ENCODE results near the gene TMEM182. TPM values are rescaled to one million over a fixed set of nuclear protein-coding genes. Genes with fewer than 3 reads are reported as not detected.

The TMEM182 gene
- total RNA-seq, 2 experiments from 2014 or later: 2.0 to 2.7 TPM

DNA sequence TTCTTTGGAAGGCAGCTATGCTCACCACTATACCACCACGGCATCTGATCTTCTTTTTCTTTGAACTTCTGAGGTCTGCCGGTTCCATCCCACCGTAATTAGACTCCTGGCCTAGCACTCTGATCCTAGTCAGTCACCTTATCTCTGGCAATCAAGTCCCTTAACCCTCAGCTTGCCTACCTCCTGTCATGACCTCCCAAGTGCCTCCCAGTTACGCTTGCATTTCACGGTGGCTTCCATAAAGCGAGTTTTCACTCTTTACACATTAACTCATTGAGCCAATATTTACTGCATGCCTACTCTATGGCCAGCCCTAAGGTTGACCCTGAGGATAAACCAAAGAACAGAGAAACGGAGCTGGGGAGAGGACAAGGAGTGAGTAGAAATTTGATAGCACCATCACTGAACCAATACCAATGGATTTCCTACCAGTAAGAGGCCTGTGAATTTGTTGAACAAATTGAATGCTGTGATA, 37.8 kb upstream of the TMEM182 start:
- Mint-ChIP-seq H3K36me3 (ENCODE audit: low read depth) (peaks cover 97% of the 10 kb centered on the region), H3K27me3 (no peaks in the 10 kb centered on the region), H3K4me3 (no peak overlapping the region), H3K27ac (no peak overlapping the region), H3K9me3 (no peaks in the 10 kb centered on the region), H3K4me1 (ENCODE audit: low read depth) (no peaks in the 10 kb centered on the region)
- Histone ChIP-seq H3K4me3 (ENCODE audit: low read length) (no peak overlapping the region), H3K4me1 (ENCODE audit: insufficient read depth, low read length) (no peaks in the 10 kb centered on the region), H3K9me3 (ENCODE audit: control insufficient read depth in 1 of 2, insufficient read depth in 1 of 2, low read length in 2 of 2) (no peaks in the 10 kb centered on the region), H3K27me3 (ENCODE audit: control insufficient read depth in 1 of 2, insufficient read depth in 2 of 2, low read length in 2 of 2) (no peaks in the 10 kb centered on the region), H3K36me3 (ENCODE audit: insufficient read depth, low read length) (peaks cover 73% of the 10 kb centered on the region), H3K27ac (ENCODE audit: low read depth in 1 of 2, low read length in 2 of 2) (no peak overlapping the region)
- DNase-seq (no peak), ATAC-seq (ENCODE audit: poor library complexity) (no peak)
- intact Hi-C loops (cut with DNase I, micrococcal nuclease): no loop called here
- TF ChIP-seq, protein P1, sequence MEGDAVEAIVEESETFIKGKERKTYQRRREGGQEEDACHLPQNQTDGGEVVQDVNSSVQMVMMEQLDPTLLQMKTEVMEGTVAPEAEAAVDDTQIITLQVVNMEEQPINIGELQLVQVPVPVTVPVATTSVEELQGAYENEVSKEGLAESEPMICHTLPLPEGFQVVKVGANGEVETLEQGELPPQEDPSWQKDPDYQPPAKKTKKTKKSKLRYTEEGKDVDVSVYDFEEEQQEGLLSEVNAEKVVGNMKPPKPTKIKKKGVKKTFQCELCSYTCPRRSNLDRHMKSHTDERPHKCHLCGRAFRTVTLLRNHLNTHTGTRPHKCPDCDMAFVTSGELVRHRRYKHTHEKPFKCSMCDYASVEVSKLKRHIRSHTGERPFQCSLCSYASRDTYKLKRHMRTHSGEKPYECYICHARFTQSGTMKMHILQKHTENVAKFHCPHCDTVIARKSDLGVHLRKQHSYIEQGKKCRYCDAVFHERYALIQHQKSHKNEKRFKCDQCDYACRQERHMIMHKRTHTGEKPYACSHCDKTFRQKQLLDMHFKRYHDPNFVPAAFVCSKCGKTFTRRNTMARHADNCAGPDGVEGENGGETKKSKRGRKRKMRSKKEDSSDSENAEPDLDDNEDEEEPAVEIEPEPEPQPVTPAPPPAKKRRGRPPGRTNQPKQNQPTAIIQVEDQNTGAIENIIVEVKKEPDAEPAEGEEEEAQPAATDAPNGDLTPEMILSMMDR (IDR thresholded peaks at IDR 0.05): no peak
- CTCF ChIA-PET: interaction anchor here (0.8 kb wide), 1 partner anchor 30 kb away, joined by 3 read pairs; no protein-coding TSS in a partner anchor
- POLR2A ChIA-PET: interaction anchor here (1.3 kb wide), 1 partner anchor 13 kb away, joined by 3 read pairs; a partner anchor contains a TSS

DNA sequence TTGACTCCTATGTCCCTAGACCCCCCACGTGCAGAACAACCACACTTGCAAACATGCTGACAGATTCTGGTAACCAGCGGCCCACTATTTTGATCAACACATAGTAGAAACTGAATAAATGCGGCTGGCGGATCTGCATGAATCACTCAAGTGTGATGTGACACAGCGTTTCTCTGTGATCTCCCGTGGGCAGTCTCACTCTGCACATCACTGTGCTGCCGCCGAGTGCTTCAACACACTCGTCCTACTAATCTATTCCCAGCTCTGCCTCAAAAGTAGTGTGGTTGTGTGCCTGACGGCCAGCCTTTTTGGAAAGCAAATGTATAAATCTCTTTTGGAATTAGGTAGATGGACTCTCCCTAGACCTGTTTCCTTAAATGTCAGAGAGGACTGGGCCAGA, 37.3 kb upstream of the TMEM182 start:
- H3K27ac ChIP-seq (ENCODE audit: low read depth in 1 of 2, low read length in 2 of 2): no peak overlapping the region
- no peaks in the 10 kb centered on the region for H3K9me3 Mint-ChIP-seq
- H3K27ac Mint-ChIP-seq: no peak overlapping the region
- no peaks in the 10 kb centered on the region for H3K4me1 ChIP-seq (ENCODE audit: insufficient read depth, low read length)
- no peaks in the 10 kb centered on the region for H3K27me3 ChIP-seq (ENCODE audit: control insufficient read depth in 1 of 2, insufficient read depth in 2 of 2, low read length in 2 of 2)
- intact Hi-C loops (cut with DNase I, micrococcal nuclease): no loop called here
- H3K36me3 Mint-ChIP-seq (ENCODE audit: low read depth): peaks cover 92% of the 10 kb centered on the region
- H3K4me3 Mint-ChIP-seq: no peak overlapping the region
- no peaks in the 10 kb centered on the region for H3K9me3 ChIP-seq (ENCODE audit: control insufficient read depth in 1 of 2, insufficient read depth in 1 of 2, low read length in 2 of 2)
- H3K4me1 Mint-ChIP-seq (ENCODE audit: low read depth): no peaks in the 10 kb centered on the region
- no peak overlapping the region for H3K4me3 ChIP-seq (ENCODE audit: low read length)
- DNase-seq: no peak
- TF ChIP-seq, protein P1 (IDR thresholded peaks at IDR 0.05): no peak
- ATAC-seq (ENCODE audit: poor library complexity): no peak
- H3K36me3 ChIP-seq (ENCODE audit: insufficient read depth, low read length): peaks cover 72% of the 10 kb centered on the region
- CTCF ChIA-PET: interaction anchor here (0.8 kb wide), 1 partner anchor 29 kb away, joined by 3 read pairs; no protein-coding TSS in a partner anchor
- H3K27me3 Mint-ChIP-seq: no peaks in the 10 kb centered on the region
- POLR2A ChIA-PET: interaction anchor here (1.3 kb wide), 1 partner anchor 12 kb away, joined by 3 read pairs; a partner anchor contains a TSS

DNA sequence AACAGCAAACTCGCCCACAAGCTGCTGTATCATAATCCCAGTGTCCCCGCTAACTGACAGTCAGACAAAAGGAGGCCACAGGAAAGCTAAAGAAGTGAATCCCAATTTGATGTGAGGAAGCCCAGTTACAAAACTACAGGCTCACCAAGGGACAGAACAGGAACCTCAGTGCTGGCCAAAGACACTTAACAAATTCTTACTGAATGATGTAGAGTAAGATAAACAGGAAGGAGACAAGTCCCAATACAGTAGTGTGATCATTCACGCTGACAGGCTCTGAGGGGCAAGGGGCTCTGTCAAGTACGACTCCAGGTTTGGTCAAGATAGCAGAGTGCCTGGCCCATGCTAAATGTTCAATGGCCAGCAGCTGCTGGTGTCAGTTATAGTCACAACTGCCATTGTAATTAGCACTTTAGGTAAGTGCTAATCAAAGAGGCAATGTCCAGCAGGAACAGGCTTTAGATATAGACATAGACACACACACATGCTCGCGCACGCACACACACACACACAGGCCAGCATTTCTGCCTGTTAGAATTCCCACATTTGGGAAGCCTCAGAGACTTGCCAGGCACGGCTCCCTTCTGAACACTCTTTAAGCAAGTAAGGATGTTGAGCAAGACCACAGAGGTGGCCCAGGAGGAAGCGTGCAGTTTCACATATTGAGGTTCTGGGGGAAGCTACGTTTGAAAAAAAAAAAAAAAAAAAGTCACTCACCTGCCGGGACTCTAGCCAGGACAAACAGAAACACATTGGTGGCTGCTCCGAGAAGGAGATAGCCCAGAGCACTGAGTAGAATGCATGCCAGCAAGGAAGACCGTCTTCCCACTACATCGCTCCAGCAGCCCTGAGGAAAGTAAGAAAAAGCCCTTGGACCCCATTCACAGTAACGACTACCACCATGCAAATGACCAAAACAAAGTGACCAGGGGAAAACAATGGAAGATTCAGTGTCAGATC, 35.4 kb upstream of the TMEM182 start:
- CTCF ChIA-PET: interaction anchor here (0.9 kb wide), 1 partner anchor 10 kb away, joined by 3 read pairs; a partner anchor contains a TSS
- Mint-ChIP-seq H3K4me3 (no peak overlapping the region), H3K36me3 (ENCODE audit: low read depth) (peaks cover 86% of the 10 kb centered on the region), H3K27me3 (no peaks in the 10 kb centered on the region), H3K27ac (no peak overlapping the region), H3K9me3 (no peaks in the 10 kb centered on the region), H3K4me1 (ENCODE audit: low read depth) (no peaks in the 10 kb centered on the region)
- intact Hi-C loops (cut with DNase I, micrococcal nuclease): no loop called here
- Histone ChIP-seq H3K36me3 (ENCODE audit: insufficient read depth, low read length) (peaks cover 63% of the 10 kb centered on the region), H3K27me3 (ENCODE audit: control insufficient read depth in 1 of 2, insufficient read depth in 2 of 2, low read length in 2 of 2) (no peaks in the 10 kb centered on the region), H3K4me3 (ENCODE audit: low read length) (no peak overlapping the region), H3K4me1 (ENCODE audit: insufficient read depth, low read length) (no peaks in the 10 kb centered on the region), H3K9me3 (ENCODE audit: control insufficient read depth in 1 of 2, insufficient read depth in 1 of 2, low read length in 2 of 2) (no peaks in the 10 kb centered on the region), H3K27ac (ENCODE audit: low read depth in 1 of 2, low read length in 2 of 2) (no peak overlapping the region)
- TF ChIP-seq, protein P1 (IDR thresholded peaks at IDR 0.05): no peak
- ATAC-seq (ENCODE audit: poor library complexity): no peak
- POLR2A ChIA-PET: no interaction called here
- DNase-seq: no peak

Data from CD4-positive, alpha-beta T cell (primary cell).